RWPE2 (cell line): ENCODE results near the gene ANXA6.

ENCODE experiments used
- ATAC-seq: fragments of 200-7000 bp; cut with Tn5 transposase; 3 replicates; pipeline ENCODE4 v1.9.1; 2021; ENCODE audit warnings: low read depth
- DNase-seq: peaks from one replicate; pipeline ENCODE4 v3.0.0-alpha.2; 2020; ENCODE audit warnings: low spot score
- H3K27ac ChIP-seq: fragments of 450-650 bp; 2 replicates; pipeline ENCODE4 v1.5.1; 2017; ENCODE audit warnings: mild to moderate bottlenecking; ENCODE audit not compliant: poor library complexity, severe bottlenecking
- H3K27me3 ChIP-seq: fragments of 250-450 bp; sonication (Bioruptor Pico); 2 replicates; pipeline ENCODE4 v1.5.1; 2021; ENCODE audit warnings: mild to moderate bottlenecking, moderate library complexity; ENCODE audit not compliant: insufficient read depth, poor library complexity, severe bottlenecking
- H3K36me3 ChIP-seq: fragments of 250-450 bp; sonication (Bioruptor Pico); 2 replicates; pipeline ENCODE4 v1.5.1; 2020; ENCODE audit warnings: low read depth, mild to moderate bottlenecking, moderate library complexity
- H3K4me1 ChIP-seq: fragments of 250-450 bp; sonication (Bioruptor Pico); 2 replicates; pipeline ENCODE4 v1.5.1; 2021; ENCODE audit warnings: mild to moderate bottlenecking, moderate library complexity; ENCODE audit not compliant: insufficient read depth, poor library complexity, severe bottlenecking
- H3K4me3 ChIP-seq: fragments of 250-450 bp; sonication (Bioruptor Pico); 2 replicates; pipeline ENCODE4 v1.5.1; 2021; ENCODE audit warnings: mild to moderate bottlenecking, moderate library complexity; ENCODE audit not compliant: severe bottlenecking
- H3K9me3 ChIP-seq: fragments of 250-450 bp; sonication (Bioruptor Pico); 2 replicates; pipeline ENCODE4 v1.5.1; 2021; ENCODE audit warnings: mild to moderate bottlenecking, moderate library complexity; ENCODE audit not compliant: severe bottlenecking
- TF ChIP-seq, protein P1 (sequence below): fragments of 450-650 bp; IDR thresholded peaks from one replicate; pipeline ENCODE4 v1.5.1; 2017; ENCODE audit warnings: mild to moderate bottlenecking, moderate library complexity; ENCODE audit not compliant: poor library complexity, severe bottlenecking

Gene ANXA6

DNA sequence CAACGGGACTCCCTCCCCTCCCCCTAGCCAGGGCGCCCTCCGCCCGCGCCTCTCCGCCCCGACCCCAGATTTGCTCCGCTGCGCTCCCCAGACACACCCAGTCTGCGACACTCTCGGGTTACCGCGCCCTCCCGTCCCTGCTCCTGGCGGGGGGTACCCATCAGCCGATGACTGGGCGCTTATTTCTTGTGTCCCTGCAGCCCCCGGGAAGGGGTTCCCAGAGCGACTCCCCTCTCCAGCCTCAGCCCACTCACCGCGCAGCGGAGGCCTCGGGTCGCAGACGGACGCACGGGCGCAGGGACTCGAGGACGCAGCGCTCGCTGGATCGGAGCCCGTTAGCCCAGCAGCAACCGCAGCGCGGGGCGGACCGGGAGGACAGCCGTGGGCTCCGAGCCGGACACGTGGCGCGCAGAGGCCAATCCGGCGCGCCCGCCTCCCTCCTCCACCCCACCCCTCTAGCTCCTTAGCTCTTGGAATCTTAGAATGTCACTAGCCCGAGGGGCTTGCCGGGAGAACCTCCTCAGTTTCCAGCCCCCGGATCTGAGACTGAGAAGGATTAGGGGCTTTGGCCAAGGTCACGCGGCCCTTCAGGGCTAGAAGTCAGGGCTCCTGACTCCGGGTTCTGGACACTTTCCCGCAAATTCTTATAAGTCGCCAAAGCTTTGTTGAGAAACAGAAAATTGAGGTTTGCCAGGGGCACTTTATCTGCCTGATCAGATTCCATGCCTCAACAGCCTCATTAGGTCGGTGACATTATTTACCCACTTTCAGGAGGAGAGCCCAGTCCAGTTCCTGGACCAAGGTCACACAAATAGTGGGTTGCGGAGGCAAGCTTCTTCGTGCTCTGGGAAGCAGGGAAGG is at the start of gene ANXA6:
Gene ANXA6, minus strand, starts transcription at position 354 of the 861 bp plus-strand sequence. CDS start 9,878 bp downstream, outside the sequence.
- ATAC-seq = peak; percentile 98

DNA sequence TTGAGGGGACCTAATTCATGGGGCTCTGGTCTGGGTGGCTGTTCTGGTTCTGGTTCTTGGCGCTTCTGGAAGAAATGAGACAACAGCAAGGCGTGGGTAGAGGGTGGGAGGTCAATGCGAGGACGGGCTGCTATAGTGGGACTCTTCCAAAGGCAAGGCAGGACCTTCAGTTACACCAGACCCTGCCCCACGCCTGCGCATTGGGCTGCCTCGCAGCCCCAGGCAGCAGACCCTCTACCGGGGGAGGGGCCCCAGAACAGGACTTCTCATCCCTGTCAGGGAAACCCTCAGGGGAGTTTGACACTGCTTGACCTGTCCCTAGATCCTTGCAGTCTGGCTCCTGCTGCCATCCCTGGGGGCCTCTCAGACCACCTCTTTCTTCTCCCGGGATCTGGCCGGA is 47.8 kb upstream of the ANXA6 start:
- H3K4me3 ChIP-seq = no peak overlapping the region
- H3K27ac ChIP-seq = no peak overlapping the region
- H3K36me3 ChIP-seq = no peaks in the 10 kb centered on the region
- DNase-seq (peak; percentile 44), ATAC-seq (no peak)
- no peaks in the 10 kb centered on the region for H3K9me3 ChIP-seq
- TF ChIP-seq, protein P1, sequence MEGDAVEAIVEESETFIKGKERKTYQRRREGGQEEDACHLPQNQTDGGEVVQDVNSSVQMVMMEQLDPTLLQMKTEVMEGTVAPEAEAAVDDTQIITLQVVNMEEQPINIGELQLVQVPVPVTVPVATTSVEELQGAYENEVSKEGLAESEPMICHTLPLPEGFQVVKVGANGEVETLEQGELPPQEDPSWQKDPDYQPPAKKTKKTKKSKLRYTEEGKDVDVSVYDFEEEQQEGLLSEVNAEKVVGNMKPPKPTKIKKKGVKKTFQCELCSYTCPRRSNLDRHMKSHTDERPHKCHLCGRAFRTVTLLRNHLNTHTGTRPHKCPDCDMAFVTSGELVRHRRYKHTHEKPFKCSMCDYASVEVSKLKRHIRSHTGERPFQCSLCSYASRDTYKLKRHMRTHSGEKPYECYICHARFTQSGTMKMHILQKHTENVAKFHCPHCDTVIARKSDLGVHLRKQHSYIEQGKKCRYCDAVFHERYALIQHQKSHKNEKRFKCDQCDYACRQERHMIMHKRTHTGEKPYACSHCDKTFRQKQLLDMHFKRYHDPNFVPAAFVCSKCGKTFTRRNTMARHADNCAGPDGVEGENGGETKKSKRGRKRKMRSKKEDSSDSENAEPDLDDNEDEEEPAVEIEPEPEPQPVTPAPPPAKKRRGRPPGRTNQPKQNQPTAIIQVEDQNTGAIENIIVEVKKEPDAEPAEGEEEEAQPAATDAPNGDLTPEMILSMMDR = no peak
- peaks cover 8% of the 10 kb centered on the region for H3K4me1 ChIP-seq
- no peaks in the 10 kb centered on the region for H3K27me3 ChIP-seq

More for the DNA sequence above, at the start of gene ANXA6:
- H3K36me3 ChIP-seq = no peaks in the 10 kb centered on the region
- no peak for DNase-seq
- no peaks in the 10 kb centered on the region for H3K27me3 ChIP-seq
- H3K27ac ChIP-seq = peak within 1 kb of the TSS; percentile 18
- peak within 1 kb of the TSS; percentile 54 for H3K4me3 ChIP-seq
- H3K9me3 ChIP-seq = no peaks in the 10 kb centered on the region
- TF ChIP-seq, protein P1 = no peak
- peaks cover 19% of the 10 kb centered on the region for H3K4me1 ChIP-seq

DNA sequence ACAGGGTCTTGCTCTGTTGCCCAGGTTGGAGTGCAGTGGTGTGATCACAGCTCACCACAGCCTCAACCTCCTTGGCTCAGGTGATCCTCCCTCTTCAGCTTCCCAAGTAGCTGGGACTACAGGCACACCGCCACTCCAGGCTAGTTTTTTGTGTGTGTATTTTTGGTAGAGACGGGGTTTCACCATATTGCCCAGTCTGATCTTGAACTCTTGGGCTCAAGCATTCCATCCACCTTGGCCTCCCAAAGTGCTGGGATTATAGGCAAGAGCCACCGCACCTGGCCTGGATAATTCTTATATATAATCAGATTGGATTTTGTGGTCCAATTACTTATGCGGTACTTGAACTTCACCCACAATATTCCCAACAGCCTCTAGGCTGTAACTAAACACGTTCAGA is 46.5 kb upstream of the ANXA6 start:
- DNase-seq (peak; percentile 10), ATAC-seq (no peak)
- Histone ChIP-seq H3K36me3 (no peaks in the 10 kb centered on the region), H3K4me1 (peaks cover 8% of the 10 kb centered on the region), H3K4me3 (no peak overlapping the region), H3K27me3 (no peaks in the 10 kb centered on the region), H3K27ac (no peak overlapping the region), H3K9me3 (no peaks in the 10 kb centered on the region)
- TF ChIP-seq, protein P1 = no peak

DNA sequence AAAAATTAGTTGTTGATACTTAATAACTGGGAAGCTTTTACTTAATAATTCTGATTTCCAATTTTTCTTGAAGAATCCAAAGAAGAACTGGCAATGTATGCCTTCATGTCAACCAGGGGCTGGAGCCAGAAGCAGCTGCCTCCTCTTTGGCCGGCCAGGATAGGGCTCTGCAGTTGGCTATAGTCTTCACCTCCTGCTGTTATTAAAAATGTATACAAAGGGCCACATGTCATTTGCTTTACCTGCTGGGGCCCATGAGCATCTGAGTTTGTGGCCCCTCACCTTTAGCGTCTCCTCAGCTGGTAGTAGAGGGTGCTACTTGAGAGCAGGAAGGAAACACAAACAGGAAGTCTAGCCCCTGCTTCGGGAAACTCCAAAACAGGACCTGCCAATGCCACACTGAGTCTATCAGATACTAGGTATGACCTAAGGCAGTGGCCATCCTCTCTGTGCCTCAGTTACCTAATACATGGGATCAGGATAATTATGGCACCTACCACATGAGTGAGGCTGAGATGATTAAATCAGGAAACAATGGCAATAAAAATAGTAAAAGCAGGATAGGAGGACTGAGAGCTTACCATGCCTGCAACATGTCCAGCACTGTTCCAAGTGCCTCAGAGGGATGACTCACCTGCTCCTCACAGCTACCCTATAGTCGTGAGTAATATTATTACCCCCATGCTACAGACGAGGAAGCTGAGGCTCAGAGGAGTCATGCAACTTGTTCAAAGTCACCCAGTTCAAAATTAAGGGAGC is 45.0 kb upstream of the ANXA6 start:
- ATAC-seq (peak; percentile 95), DNase-seq (peak; percentile 68)
- Histone ChIP-seq H3K4me1 (peaks cover 8% of the 10 kb centered on the region), H3K4me3 (no peak overlapping the region), H3K27ac (no peak overlapping the region), H3K9me3 (no peaks in the 10 kb centered on the region), H3K27me3 (no peaks in the 10 kb centered on the region), H3K36me3 (no peaks in the 10 kb centered on the region)
- TF ChIP-seq, protein P1 = no peak
